GM23338 (cell line): ENCODE results near the gene SCNN1B. TPM values are rescaled to one million over a fixed set of nuclear protein-coding genes. Genes with fewer than 3 reads are reported as not detected.
"Not testable (repeated sequence)": the region's sequence is repeated elsewhere in the genome, so short reads cannot be mapped to it uniquely, and the experiment has no call there.

ENCODE experiments used
- ATAC-seq: fragments of 200-7000 bp; cut with Tn5 transposase; 3 replicates; pipeline ENCODE4 v1.9.1; 2020
- DNase-seq: peaks from one replicate; pipeline ENCODE4 v3.0.0-alpha.2; 2015; ENCODE audit warnings: low spot score
- H2AFZ ChIP-seq: fragments of 200-600 bp; sonication (generic); 2 replicates; pipeline ENCODE4 v1.8.0; 2016; ENCODE audit warnings: antibody characterized with exemption, mild to moderate bottlenecking, moderate library complexity
- H3F3A ChIP-seq: fragments of 200-600 bp; sonication (generic); replicated peaks from 2 replicates; pipeline ENCODE4 v1.8.0; 2017; ENCODE audit warnings: antibody characterized with exemption, mixed run types, low read depth
- H3K27ac ChIP-seq: fragments of 200-600 bp; sonication (generic); 2 replicates; pipeline ENCODE4 v1.6.1; 2016; ENCODE audit warnings: low read depth
- H3K27me3 ChIP-seq: fragments of 200-600 bp; sonication (generic); 2 replicates; pipeline ENCODE4 v1.8.0; 2016; ENCODE audit warnings: mild to moderate bottlenecking, mixed run types, moderate library complexity; ENCODE audit not compliant: insufficient read depth
- H3K36me3 ChIP-seq: fragments of 200-600 bp; sonication (generic); 2 replicates; pipeline ENCODE4 v1.8.0; 2016; ENCODE audit warnings: mild to moderate bottlenecking; ENCODE audit not compliant: insufficient read depth
- H3K4me1 ChIP-seq: fragments of 200-600 bp; sonication (generic); 2 replicates; pipeline ENCODE4 v1.8.0; 2016; ENCODE audit warnings: mild to moderate bottlenecking, moderate library complexity; ENCODE audit not compliant: insufficient read depth
- H3K4me2 ChIP-seq: fragments of 200-600 bp; sonication (generic); 2 replicates; pipeline ENCODE4 v1.7.1; 2017; ENCODE audit warnings: mixed run types
- H3K4me3 ChIP-seq: fragments of 200-600 bp; sonication (generic); 2 replicates; pipeline ENCODE4 v1.6.1; 2016; ENCODE audit warnings: mixed run types
- H3K79me2 ChIP-seq: fragments of 200-600 bp; sonication (generic); replicated peaks from 2 replicates; pipeline ENCODE4 v1.8.0; 2017; ENCODE audit warnings: mild to moderate bottlenecking; ENCODE audit not compliant: insufficient read depth
- H3K9me2 ChIP-seq: fragments of 200-600 bp; sonication (generic); 2 replicates; pipeline ENCODE4 v1.8.0; 2017; ENCODE audit not compliant: insufficient read depth
- H4K20me1 ChIP-seq: fragments of 200-600 bp; sonication (generic); replicated peaks from 2 replicates; pipeline ENCODE4 v1.8.0; 2017; ENCODE audit warnings: mild to moderate bottlenecking; ENCODE audit not compliant: insufficient read depth
- H3K27ac Mint-ChIP-seq: 2 replicates; pipeline ENCODE4 v1.8.0; 2020; ENCODE audit warnings: inconsistent platforms, mild to moderate bottlenecking, moderate library complexity, mixed read lengths
- H3K27me3 Mint-ChIP-seq: 3 replicates; pipeline ENCODE4 v1.8.0; 2022; ENCODE audit warnings: low read depth, mild to moderate bottlenecking, moderate library complexity, mixed read lengths, inconsistent platforms; ENCODE audit not compliant: insufficient read depth, poor library complexity
- H3K36me3 Mint-ChIP-seq: 3 replicates; pipeline ENCODE4 v1.8.0; 2021; ENCODE audit warnings: low read depth, mild to moderate bottlenecking, inconsistent platforms, moderate library complexity, mixed read lengths
- H3K4me1 Mint-ChIP-seq: 3 replicates; pipeline ENCODE4 v1.8.0; 2020; ENCODE audit warnings: mild to moderate bottlenecking, inconsistent platforms, mixed read lengths
- H3K4me3 Mint-ChIP-seq: 3 replicates; pipeline ENCODE4 v1.8.0; 2021; ENCODE audit warnings: moderate library complexity, mild to moderate bottlenecking, inconsistent platforms, mixed read lengths
- H3K9me3 Mint-ChIP-seq: 3 replicates; pipeline ENCODE4 v1.8.0; 2020; ENCODE audit warnings: moderate library complexity, mild to moderate bottlenecking, inconsistent platforms, mixed read lengths
- EZH2phosphoT487 ChIP-seq: fragments of 200-600 bp; sonication (generic); IDR thresholded peaks from one replicate; pipeline ENCODE4 v1.8.1; 2018; ENCODE audit warnings: antibody characterized with exemption; ENCODE audit not compliant: unreplicated experiment
- NANOG ChIP-seq: IDR thresholded peaks from 2 replicates; pipeline ENCODE4 v1.6.1; 2016; ENCODE audit warnings: antibody characterized with exemption, borderline replicate concordance
- POLR2AphosphoS5 ChIP-seq: IDR thresholded peaks from 2 replicates; pipeline ENCODE4 v1.6.1; 2016; ENCODE audit warnings: antibody characterized with exemption, low read depth
- STAT1 ChIP-seq: IDR thresholded peaks from one replicate; pipeline ENCODE4 v1.6.1; 2016; ENCODE audit warnings: antibody characterized with exemption; ENCODE audit not compliant: unreplicated experiment
- ZNF114 ChIP-seq: fragments of 250-450 bp; sonication (Bioruptor Pico); IDR thresholded peaks from 2 replicates; pipeline ENCODE4 v1.5.0; 2020; ENCODE audit warnings: mild to moderate bottlenecking, moderate library complexity
- ZNF331 ChIP-seq: fragments of 250-450 bp; sonication (Bioruptor Pico); IDR thresholded peaks from 2 replicates; pipeline ENCODE4 v1.5.0; 2020; ENCODE audit warnings: low read depth, mild to moderate bottlenecking, moderate library complexity
- polyA plus RNA-seq: library from polyadenylated mRNA; unstranded; fragments of >200 nt; fragmentation: Nextera tagmentation; extraction: Ambion mirVana; gene quantifications from 2 replicates; pipeline ENCODE4 v1.2.1, GENCODE V29; 2016
- total RNA-seq: library from RNA; depleted of rRNA; stranded (reverse); fragments of >200 nt; shearing (Covaris generic); gene quantifications from 2 replicates; pipeline ENCODE4 v1.2.3, GENCODE V29; 2014
- TF ChIP-seq, protein P1 (sequence below): IDR thresholded peaks from 2 replicates; pipeline ENCODE4 v1.6.1; 2016; ENCODE audit warnings: antibody characterized with exemption
- TF ChIP-seq, protein P2 (sequence below): IDR thresholded peaks from one replicate; pipeline ENCODE4 v1.6.1; 2018; ENCODE audit warnings: antibody characterized with exemption; ENCODE audit not compliant: unreplicated experiment

SCNN1B gene
- total and polyA plus RNA-seq, 2 experiments from 2014 or later = 0.78 to 1.1 TPM

- peaks cover 7% of the 10 kb centered on the region for H3K9me2 ChIP-seq
- H3F3A ChIP-seq = no peaks in the 10 kb centered on the region
- Mint-ChIP-seq H3K36me3 (no peaks in the 10 kb centered on the region; the same call in 2 of the 3 replicates), H3K27me3 (peaks cover 33% of the 10 kb centered on the region), H3K4me3 (no peak overlapping the region), H3K27ac (no peak overlapping the region), H3K9me3 (no peaks in the 10 kb centered on the region; the same call in 1 of the 3 replicates), H3K4me1 (peaks cover 10% of the 10 kb centered on the region)
- no peak for DNase-seq
- no peak overlapping the region for H2AFZ ChIP-seq
- H3K36me3 ChIP-seq = no peaks in the 10 kb centered on the region
- no peak overlapping the region for H3K4me3 ChIP-seq
- no peaks in the 10 kb centered on the region for H3K79me2 ChIP-seq
- H3K27ac ChIP-seq = no peak overlapping the region
- ATAC-seq = no peak
- TF ChIP-seq NANOG = no peak
- no peak for TF ChIP-seq POLR2AphosphoS5
- TF ChIP-seq ZNF114 (CRISPR knock-in tag) = no peak
- TF ChIP-seq ZNF331 (CRISPR knock-in tag) = no peak
- TF ChIP-seq, protein P1, sequence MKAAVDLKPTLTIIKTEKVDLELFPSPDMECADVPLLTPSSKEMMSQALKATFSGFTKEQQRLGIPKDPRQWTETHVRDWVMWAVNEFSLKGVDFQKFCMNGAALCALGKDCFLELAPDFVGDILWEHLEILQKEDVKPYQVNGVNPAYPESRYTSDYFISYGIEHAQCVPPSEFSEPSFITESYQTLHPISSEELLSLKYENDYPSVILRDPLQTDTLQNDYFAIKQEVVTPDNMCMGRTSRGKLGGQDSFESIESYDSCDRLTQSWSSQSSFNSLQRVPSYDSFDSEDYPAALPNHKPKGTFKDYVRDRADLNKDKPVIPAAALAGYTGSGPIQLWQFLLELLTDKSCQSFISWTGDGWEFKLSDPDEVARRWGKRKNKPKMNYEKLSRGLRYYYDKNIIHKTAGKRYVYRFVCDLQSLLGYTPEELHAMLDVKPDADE = no peak
- TF ChIP-seq STAT1 = no peak
- TF ChIP-seq, protein P2, sequence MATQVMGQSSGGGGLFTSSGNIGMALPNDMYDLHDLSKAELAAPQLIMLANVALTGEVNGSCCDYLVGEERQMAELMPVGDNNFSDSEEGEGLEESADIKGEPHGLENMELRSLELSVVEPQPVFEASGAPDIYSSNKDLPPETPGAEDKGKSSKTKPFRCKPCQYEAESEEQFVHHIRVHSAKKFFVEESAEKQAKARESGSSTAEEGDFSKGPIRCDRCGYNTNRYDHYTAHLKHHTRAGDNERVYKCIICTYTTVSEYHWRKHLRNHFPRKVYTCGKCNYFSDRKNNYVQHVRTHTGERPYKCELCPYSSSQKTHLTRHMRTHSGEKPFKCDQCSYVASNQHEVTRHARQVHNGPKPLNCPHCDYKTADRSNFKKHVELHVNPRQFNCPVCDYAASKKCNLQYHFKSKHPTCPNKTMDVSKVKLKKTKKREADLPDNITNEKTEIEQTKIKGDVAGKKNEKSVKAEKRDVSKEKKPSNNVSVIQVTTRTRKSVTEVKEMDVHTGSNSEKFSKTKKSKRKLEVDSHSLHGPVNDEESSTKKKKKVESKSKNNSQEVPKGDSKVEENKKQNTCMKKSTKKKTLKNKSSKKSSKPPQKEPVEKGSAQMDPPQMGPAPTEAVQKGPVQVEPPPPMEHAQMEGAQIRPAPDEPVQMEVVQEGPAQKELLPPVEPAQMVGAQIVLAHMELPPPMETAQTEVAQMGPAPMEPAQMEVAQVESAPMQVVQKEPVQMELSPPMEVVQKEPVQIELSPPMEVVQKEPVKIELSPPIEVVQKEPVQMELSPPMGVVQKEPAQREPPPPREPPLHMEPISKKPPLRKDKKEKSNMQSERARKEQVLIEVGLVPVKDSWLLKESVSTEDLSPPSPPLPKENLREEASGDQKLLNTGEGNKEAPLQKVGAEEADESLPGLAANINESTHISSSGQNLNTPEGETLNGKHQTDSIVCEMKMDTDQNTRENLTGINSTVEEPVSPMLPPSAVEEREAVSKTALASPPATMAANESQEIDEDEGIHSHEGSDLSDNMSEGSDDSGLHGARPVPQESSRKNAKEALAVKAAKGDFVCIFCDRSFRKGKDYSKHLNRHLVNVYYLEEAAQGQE = no peak
- no peak for TF ChIP-seq EZH2phosphoT487
- peaks cover 6% of the 10 kb centered on the region; the same call in 1 of the 2 replicates for H3K4me1 ChIP-seq
- no peak overlapping the region for H3K4me2 ChIP-seq
- H4K20me1 ChIP-seq = no peaks in the 10 kb centered on the region
- H3K27me3 ChIP-seq = peaks cover 30% of the 10 kb centered on the region
These were observed 3.7 kb upstream of the SCNN1B start for GRCh38 chr16:23298290-23298915.

DNA sequence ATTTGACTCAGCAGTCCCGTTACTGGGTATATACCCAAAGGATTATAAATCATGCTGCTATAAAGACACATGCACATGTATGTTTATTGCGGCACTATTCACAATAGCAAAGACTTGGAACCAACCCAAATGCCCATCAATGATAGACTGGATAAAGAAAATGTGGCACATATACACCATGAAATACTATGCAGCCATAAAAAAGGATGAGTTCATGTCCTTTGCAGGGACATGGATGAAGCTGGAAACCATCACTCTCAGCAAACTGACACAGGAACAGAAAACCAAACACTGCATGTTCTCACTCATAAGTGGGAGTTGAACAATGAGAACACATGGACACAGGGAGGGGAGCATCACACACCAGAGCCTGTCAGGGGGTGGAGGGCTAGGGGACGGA is 2.3 kb upstream of the SCNN1B start:
- peaks cover 36% of the 10 kb centered on the region for H3K27me3 ChIP-seq
- peaks cover 33% of the 10 kb centered on the region for H3K27me3 Mint-ChIP-seq
- DNase-seq, H2AFZ ChIP-seq, H3K27ac Mint-ChIP-seq, H3K27ac ChIP-seq, H3K4me1 ChIP-seq, H3K9me3 Mint-ChIP-seq, H3K36me3 ChIP-seq, H3K36me3 Mint-ChIP-seq, H3K4me2 ChIP-seq, H3K9me2 ChIP-seq, H4K20me1 ChIP-seq, ATAC-seq, H3F3A ChIP-seq, H3K4me3 ChIP-seq, H3K4me3 Mint-ChIP-seq, H3K79me2 ChIP-seq: not testable (repeated sequence)
- peaks cover 10% of the 10 kb centered on the region for H3K4me1 Mint-ChIP-seq
